VCaP (cell line): ENCODE measurements around the gene SEMA6B.

Source experiments
- H3K27ac ChIP-seq: fragments of 450-650 bp; 2 replicates; pipeline ENCODE4 v1.5.1; 2017
- CTCF ChIP-seq: fragments of 450-650 bp; conservative IDR thresholded peaks from 2 replicates; pipeline ENCODE4 v1.5.1; 2017; ENCODE audit warnings: mild to moderate bottlenecking, moderate library complexity

The SEMA6B gene

GRCh38 chr19:4501691-4502090 is 57.8 kb downstream of the SEMA6B start:
- H3K27ac ChIP-seq: no peak overlapping the region
- no peak for TF ChIP-seq CTCF

GRCh38 chr19:4500841-4501591 is 58.5 kb downstream of the SEMA6B start:
- no peak overlapping the region for H3K27ac ChIP-seq
- TF ChIP-seq CTCF: no peak

- no peak for TF ChIP-seq CTCF
- no peak overlapping the region for H3K27ac ChIP-seq
These were observed 59.6 kb downstream of the SEMA6B start for GRCh38 chr19:4499855-4500254.

- no peak for TF ChIP-seq CTCF
- no peak overlapping the region for H3K27ac ChIP-seq
These were observed 60.2 kb downstream of the SEMA6B start for GRCh38 chr19:4499318-4499717.

GRCh38 chr19:4498694-4499093 is 60.8 kb downstream of the SEMA6B start:
- H3K27ac ChIP-seq: no peak overlapping the region
- TF ChIP-seq CTCF: no peak

GRCh38 chr19:4497770-4498389 is 61.6 kb downstream of the SEMA6B start:
- H3K27ac ChIP-seq: no peak overlapping the region
- no peak for TF ChIP-seq CTCF

- no peak overlapping the region for H3K27ac ChIP-seq
- TF ChIP-seq CTCF: no peak
These were observed 63.2 kb downstream of the SEMA6B start for GRCh38 chr19:4496304-4496703.
